WTC11 (cell line): Measurements from ENCODE around the gene ATF6B. TPM values are rescaled to one million over a fixed set of nuclear protein-coding genes. Genes with fewer than 3 reads are reported as not detected.

ENCODE experiments used
- ATAC-seq: fragments of 200-7000 bp; cut with Tn5 transposase; 2 replicates; pipeline ENCODE4 v1.10.0; 2021; ENCODE audit warnings: mild to moderate bottlenecking, moderate library complexity
- CTCF ChIA-PET: fragments of 300-600 bp; sonication (Branson Sonifier 250); formaldehyde crosslinking; loops from one replicate; lab custom pipeline; 2021; ENCODE audit warnings: antibody characterized with exemption; lab: Charles Lee
- POLR2A ChIA-PET: fragments of 350-600 bp; sonication (Branson Sonifier 250); formaldehyde crosslinking; loops from one replicate; lab custom pipeline; 2021; ENCODE audit warnings: antibody characterized with exemption; lab: Charles Lee
- DNase-seq: peaks from one replicate; pipeline ENCODE4 v3.0.0; 2021; ENCODE audit warnings: low spot score
- H3K27ac Mint-ChIP-seq: 2 replicates; pipeline ENCODE4 v1.8.0; 2021; ENCODE audit warnings: mixed read lengths
- H3K27me3 Mint-ChIP-seq: 2 replicates; pipeline ENCODE4 v1.8.0; 2021; ENCODE audit warnings: low read depth, mild to moderate bottlenecking, moderate library complexity, mixed read lengths
- H3K36me3 Mint-ChIP-seq: 2 replicates; pipeline ENCODE4 v1.8.0; 2021; ENCODE audit warnings: mixed read lengths
- H3K4me1 Mint-ChIP-seq: 2 replicates; pipeline ENCODE4 v1.8.0; 2022; ENCODE audit warnings: mixed read lengths
- H3K4me3 Mint-ChIP-seq: 2 replicates; pipeline ENCODE4 v1.8.0; 2021; ENCODE audit warnings: mild to moderate bottlenecking, moderate library complexity, mixed read lengths
- H3K9me3 Mint-ChIP-seq: 2 replicates; pipeline ENCODE4 v1.8.0; 2021; ENCODE audit warnings: mixed read lengths
- ATF6 ChIP-seq: sonication (generic); formaldehyde crosslinking; IDR thresholded peaks from 2 replicates; pipeline ENCODE4 v1.8.1; 2023; ENCODE audit warnings: mild to moderate bottlenecking, missing genetic modification reagents
- EMX1 ChIP-seq: fragments of 250-450 bp; sonication (Bioruptor Pico); IDR thresholded peaks from 2 replicates; pipeline ENCODE4 v1.8.0; 2021; ENCODE audit warnings: mild to moderate bottlenecking
- ESRRA ChIP-seq: sonication (generic); formaldehyde crosslinking; IDR thresholded peaks from 2 replicates; pipeline ENCODE4 v1.8.1; 2022; ENCODE audit warnings: mild to moderate bottlenecking, missing genetic modification reagents, borderline replicate concordance
- FOXK1 ChIP-seq: sonication (generic); formaldehyde crosslinking; IDR thresholded peaks from 2 replicates; pipeline ENCODE4 v1.8.0; 2022; ENCODE audit warnings: mild to moderate bottlenecking, moderate library complexity, missing genetic modification reagents
- KAT7 ChIP-seq: sonication (generic); formaldehyde crosslinking; IDR thresholded peaks from 2 replicates; pipeline ENCODE4 v1.8.1; 2023; ENCODE audit warnings: missing genetic modification reagents, mild to moderate bottlenecking, borderline replicate concordance
- MXD4 ChIP-seq: fragments of 250-450 bp; sonication (Bioruptor Pico); IDR thresholded peaks from 2 replicates; pipeline ENCODE4 v1.8.0; 2021; ENCODE audit warnings: mild to moderate bottlenecking, moderate library complexity, borderline replicate concordance
- NR1H2 ChIP-seq: sonication (generic); formaldehyde crosslinking; IDR thresholded peaks from 2 replicates; pipeline ENCODE4 v1.9.0; 2021; ENCODE audit warnings: mild to moderate bottlenecking, moderate library complexity, missing genetic modification reagents
- RORB ChIP-seq: fragments of 250-450 bp; sonication (Bioruptor Pico); IDR thresholded peaks from 2 replicates; pipeline ENCODE4 v1.9.0; 2021; ENCODE audit warnings: mild to moderate bottlenecking
- SMAD3 ChIP-seq: sonication (generic); formaldehyde crosslinking; IDR thresholded peaks from 2 replicates; pipeline ENCODE4 v1.8.0; 2022; ENCODE audit warnings: missing genetic modification reagents, mild to moderate bottlenecking, borderline replicate concordance
- ZBTB43 ChIP-seq: sonication (generic); formaldehyde crosslinking; IDR thresholded peaks from 2 replicates; pipeline ENCODE4 v1.8.1; 2023; ENCODE audit warnings: mild to moderate bottlenecking, missing genetic modification reagents
- ZNF121 ChIP-seq: sonication (generic); formaldehyde crosslinking; IDR thresholded peaks from 2 replicates; pipeline ENCODE4 v1.8.0; 2023; ENCODE audit warnings: missing genetic modification reagents
- ZNF138 ChIP-seq: sonication (generic); formaldehyde crosslinking; conservative IDR thresholded peaks from 2 replicates; pipeline ENCODE4 v1.8.1; 2022; ENCODE audit warnings: mild to moderate bottlenecking, moderate library complexity, missing genetic modification reagents
- ZNF263 ChIP-seq: sonication (generic); formaldehyde crosslinking; IDR thresholded peaks from 2 replicates; pipeline ENCODE4 v1.8.1; 2022; ENCODE audit warnings: low read depth, mild to moderate bottlenecking, moderate library complexity, missing genetic modification reagents
- ZNF416 ChIP-seq: fragments of 250-450 bp; sonication (Bioruptor Pico); IDR thresholded peaks from 2 replicates; pipeline ENCODE4 v1.9.0; 2021; ENCODE audit warnings: mild to moderate bottlenecking, inconsistent platforms
- total RNA-seq: library from RNA; stranded (reverse); gene quantifications from 3 replicates; pipeline ENCODE4 v1.2.3, GENCODE V29; 2021
- TF ChIP-seq, protein P1 (sequence below): fragments of 250-450 bp; sonication (Bioruptor Pico); IDR thresholded peaks from 2 replicates; pipeline ENCODE4 v1.8.0; 2021; ENCODE audit warnings: mild to moderate bottlenecking

Gene ATF6B
- total RNA-seq, 1 experiment from 2014 or later = 47.5 TPM

DNA sequence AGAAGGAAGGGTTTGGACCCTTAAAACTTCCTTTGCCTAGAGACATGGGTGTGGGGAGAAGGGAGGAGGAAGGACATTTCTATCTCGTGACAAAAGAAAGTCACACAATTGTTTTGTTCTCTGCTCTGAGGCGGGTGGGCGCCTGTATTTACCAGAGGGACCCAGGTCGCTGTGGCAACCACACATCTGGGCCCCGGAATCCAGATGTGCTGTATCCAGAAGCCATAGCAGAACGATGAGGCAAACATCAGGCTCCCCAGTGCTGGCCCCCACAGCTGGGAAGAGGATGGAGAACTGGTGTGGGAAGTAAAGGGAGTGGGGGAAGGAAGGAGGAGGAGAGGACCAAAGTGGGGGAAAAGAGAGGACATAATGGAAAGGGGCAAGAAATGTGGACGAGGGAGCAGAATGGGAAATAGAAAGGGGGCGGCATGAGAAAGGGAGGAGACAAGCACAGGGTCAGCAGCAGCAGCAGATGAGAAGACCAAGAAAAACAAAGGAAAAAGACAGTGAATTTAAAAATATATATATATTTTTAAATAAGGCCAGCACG is 15.5 kb downstream of the ATF6B start (continued):
- TF ChIP-seq ATF6 (CRISPR knock-in tag) (no peak), KAT7 (CRISPR knock-in tag) (no peak)

- peaks cover 6% of the 10 kb centered on the region; the same call in 1 of the 2 replicates for H3K36me3 Mint-ChIP-seq
- H3K4me3 Mint-ChIP-seq = no peak overlapping the region
- peaks cover 20% of the 10 kb centered on the region for H3K4me1 Mint-ChIP-seq
- ChIA-PET POLR2A (no interaction called here), CTCF (interaction anchor here (1.1 to 3.4 kb wide), 3 partner anchors 7 to 64 kb away, joined by 3 to 20 read pairs (median 4); no protein-coding TSS in a partner anchor)
- H3K27me3 Mint-ChIP-seq = peaks cover 14% of the 10 kb centered on the region
- ATAC-seq (no peak), DNase-seq (no peak)
- TF ChIP-seq, protein P1, sequence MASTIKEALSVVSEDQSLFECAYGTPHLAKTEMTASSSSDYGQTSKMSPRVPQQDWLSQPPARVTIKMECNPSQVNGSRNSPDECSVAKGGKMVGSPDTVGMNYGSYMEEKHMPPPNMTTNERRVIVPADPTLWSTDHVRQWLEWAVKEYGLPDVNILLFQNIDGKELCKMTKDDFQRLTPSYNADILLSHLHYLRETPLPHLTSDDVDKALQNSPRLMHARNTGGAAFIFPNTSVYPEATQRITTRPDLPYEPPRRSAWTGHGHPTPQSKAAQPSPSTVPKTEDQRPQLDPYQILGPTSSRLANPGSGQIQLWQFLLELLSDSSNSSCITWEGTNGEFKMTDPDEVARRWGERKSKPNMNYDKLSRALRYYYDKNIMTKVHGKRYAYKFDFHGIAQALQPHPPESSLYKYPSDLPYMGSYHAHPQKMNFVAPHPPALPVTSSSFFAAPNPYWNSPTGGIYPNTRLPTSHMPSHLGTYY = no peak
- TF ChIP-seq ZNF416 (CRISPR knock-in tag) (no peak), NR1H2 (no peak), ZNF121 (CRISPR knock-in tag) (no peak), ZBTB43 (CRISPR knock-in tag) (no peak), EMX1 (CRISPR knock-in tag) (no peak)
- H3K27ac Mint-ChIP-seq = no peak overlapping the region
- no peaks in the 10 kb centered on the region for H3K9me3 Mint-ChIP-seq
Observed at GRCh38 chr6:32111424-32112066, 16.5 kb downstream of the ATF6B start.

DNA sequence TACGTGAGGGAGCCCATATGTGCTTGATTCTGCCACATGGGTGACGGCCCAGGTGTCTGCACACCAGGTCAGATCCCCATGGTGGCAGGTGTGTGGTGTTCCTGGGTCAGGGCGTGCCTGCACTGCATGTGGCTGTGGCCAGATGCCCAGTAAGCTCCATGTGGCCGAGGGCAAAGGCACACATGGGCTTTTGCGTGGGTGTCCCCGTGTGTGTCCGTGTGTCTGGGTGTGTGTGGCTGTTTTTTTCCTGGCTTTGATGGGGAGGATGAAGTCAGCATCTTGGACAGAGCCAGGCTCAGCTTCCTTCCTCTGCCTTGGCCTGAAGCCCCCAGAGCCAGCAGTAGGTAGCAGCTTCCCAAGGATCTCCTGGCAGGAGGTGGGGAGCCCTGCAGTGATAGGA is 17.4 kb downstream of the ATF6B start:
- peaks cover 16% of the 10 kb centered on the region for H3K27me3 Mint-ChIP-seq
- no peak overlapping the region for H3K27ac Mint-ChIP-seq
- peaks cover 4% of the 10 kb centered on the region; the same call in 1 of the 2 replicates for H3K36me3 Mint-ChIP-seq
- no peaks in the 10 kb centered on the region for H3K9me3 Mint-ChIP-seq
- DNase-seq (no peak), ATAC-seq (no peak)
- POLR2A ChIA-PET = no interaction called here
- CTCF ChIA-PET = interaction anchor here (1.1 to 3.4 kb wide), 5 partner anchors 8 to 85 kb away, joined by 3 to 20 read pairs (median 5); no protein-coding TSS in a partner anchor
- peaks cover 20% of the 10 kb centered on the region for H3K4me1 Mint-ChIP-seq
- TF ChIP-seq FOXK1 (CRISPR knock-in tag) (no peak), ZNF263 (CRISPR knock-in tag) (no peak), ESRRA (CRISPR knock-in tag) (no peak), SMAD3 (CRISPR knock-in tag) (no peak), RORB (no peak), MXD4 (no peak), ZNF416 (CRISPR knock-in tag) (no peak), ZNF138 (CRISPR knock-in tag) (no peak)
- TF ChIP-seq, protein P1 = no peak
- TF ChIP-seq, all 79 proteins: peak for 0
- no peak overlapping the region for H3K4me3 Mint-ChIP-seq
